Right kidney (tissue), 9 donors: ENCODE data around the gene KRTAP10-2.
"Not testable (repeated sequence)": the region's sequence is repeated elsewhere in the genome, so short reads cannot be mapped to it uniquely, and the experiment has no call there.

Experiments used
- DNase-seq: peaks from one replicate; pipeline ENCODE4 v3.0.0-alpha.2; 2016
- long read RNA-seq, 8 donors: transcript quantifications; one replicate each; lab custom pipeline, GENCODE V29; 2026

The KRTAP10-2 gene
- long read RNA-seq, donor 1 = 0 reads
- long read RNA-seq, donor 2 = 0 reads
- long read RNA-seq, donor 3 = 0 reads
- long read RNA-seq, donor 4 = 0 reads
- long read RNA-seq, donor 5 = 0 reads
- long read RNA-seq, donor 6 = 0 reads
- long read RNA-seq, donor 7 = 0 reads
- long read RNA-seq, donor 8 = 0 reads

DNA sequence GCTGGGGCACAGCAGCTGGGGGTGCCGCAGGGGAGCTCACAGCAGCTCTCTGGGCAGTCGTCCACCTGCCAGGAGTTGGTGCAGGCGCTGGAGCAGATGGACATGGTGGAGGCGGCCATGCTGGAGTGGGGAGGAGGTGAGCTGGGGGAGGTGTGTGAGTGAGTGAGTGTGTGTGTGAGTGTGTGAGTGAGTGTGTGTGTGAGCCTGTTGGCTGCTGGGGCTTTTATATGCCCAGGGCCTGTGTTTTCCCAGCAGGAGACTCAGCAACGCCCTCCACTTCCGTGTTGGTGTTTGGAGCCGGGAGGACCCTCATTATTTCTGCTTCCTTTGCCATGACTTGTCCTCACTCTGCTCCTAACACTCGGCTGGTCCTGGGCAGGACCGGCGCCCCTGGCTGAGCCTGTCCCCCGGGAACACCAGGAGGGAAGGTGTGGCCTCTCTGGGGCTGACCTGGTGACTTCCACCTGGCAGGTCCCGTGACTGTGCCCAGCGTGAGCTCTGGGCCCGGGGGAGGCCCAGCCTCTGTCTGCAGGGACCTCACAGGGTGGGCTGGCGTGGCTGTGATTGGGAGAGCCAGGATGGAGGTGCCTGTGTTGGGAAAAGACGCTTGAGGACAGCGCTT lies at the start of gene KRTAP10-2:
Gene KRTAP10-2, minus strand, starts transcription at position 166 of the 622 bp plus-strand sequence. Its CDS starts 47 bp downstream, at position 119.
- no peak for DNase-seq

DNA sequence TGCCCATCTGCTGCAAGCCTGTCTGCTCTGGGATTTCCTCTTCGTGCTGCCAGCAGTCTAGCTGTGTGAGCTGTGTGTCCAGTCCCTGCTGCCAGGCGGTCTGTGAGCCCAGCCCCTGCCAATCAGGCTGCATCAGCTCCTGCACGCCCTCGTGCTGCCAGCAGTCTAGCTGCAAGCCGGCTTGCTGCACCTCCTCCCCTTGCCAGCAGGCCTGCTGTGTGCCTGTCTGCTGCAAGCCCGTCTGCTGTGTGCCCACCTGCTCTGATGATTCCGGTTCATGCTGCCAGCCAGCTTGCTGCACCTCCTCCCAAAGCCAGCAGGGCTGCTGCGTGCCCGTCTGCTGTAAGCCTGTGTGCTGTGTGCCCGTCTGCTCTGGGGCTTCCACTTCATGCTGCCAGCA lies 49.8 kb upstream of the KRTAP10-2 start:
- not testable (repeated sequence) for DNase-seq

DNA sequence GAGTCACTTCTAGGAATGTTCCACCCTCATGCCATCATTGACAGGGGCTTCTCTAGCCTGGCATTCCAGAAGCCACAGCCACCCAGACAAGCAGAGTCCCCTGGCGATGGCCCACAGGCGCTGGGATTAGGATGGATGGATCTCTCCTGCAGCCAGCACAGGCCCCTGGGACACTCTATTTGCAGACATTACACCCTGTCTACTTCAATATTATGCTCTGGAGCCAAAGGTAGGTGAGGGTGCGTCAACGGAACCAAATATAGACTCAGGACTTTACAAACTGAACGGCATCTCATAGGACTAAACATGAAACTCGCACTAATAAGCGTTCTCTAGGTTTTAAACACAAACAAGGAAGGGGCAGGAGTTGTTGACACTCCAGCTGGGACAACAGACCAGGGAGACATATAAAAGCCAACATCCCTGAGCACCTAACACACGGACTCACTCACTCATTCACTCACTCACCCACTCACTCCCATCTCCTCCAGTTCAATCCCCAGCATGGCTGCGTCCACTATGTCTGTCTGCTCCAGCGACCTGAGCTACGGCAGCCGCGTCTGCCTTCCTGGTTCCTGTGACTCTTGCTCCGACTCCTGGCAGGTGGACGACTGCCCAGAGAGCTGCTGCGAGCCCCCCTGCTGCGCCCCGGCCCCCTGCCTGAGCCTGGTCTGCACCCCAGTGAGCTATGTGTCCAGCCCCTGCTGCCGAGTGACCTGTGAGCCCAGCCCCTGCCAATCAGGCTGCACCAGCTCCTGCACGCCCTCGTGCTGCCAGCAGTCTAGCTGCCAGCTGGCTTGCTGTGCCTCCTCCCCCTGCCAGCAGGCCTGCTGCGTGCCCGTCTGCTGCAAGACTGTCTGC lies 49.0 kb upstream of the KRTAP10-2 start, which contains the start of gene KRTAP10-7:
Gene KRTAP10-7, plus strand, starts transcription at position 480 of the 861 bp plus-strand sequence. Its CDS starts 25 bp downstream, at position 505.
- DNase-seq = not testable (repeated sequence)

DNA sequence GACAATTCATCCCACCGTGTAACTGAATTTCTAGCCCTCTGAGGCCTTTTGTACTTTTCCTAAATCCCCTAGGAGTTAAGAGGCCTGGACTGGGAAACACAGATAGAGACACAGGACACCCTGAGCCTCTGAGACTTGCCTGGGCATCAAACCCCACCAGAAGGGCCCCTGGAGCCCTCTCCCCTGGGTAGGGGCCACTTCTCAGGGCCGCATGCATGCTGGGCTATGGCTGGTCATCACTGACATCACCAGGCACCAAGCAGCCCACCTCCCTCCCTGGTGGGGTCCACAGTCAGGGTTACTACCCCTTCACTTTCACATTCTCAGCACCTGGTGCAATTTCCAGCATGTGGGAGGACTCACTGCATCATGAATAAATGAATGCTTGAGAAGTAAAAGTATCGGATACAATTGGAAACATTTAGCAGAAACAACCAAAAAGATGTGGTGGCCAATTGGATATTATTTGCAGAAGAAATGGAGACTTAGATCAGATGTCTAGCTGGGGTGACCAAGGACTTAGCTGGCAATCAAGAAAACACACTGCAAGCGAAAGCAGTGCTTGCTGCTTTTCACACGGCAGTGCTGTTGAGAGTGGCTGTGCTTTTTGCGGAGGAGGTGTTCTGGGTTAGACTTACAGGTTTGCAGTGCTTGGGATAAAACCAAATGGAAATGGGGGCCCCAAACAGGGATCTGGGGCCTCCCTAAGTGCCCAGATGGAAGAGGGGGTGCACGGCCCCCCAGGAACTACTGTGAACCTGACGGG lies 48.1 kb upstream of the KRTAP10-2 start:
- no peak for DNase-seq

- no peak for DNase-seq
Measured at GRCh38 chr21:44598061-44598460, 46.8 kb upstream of the KRTAP10-2 start.

DNA sequence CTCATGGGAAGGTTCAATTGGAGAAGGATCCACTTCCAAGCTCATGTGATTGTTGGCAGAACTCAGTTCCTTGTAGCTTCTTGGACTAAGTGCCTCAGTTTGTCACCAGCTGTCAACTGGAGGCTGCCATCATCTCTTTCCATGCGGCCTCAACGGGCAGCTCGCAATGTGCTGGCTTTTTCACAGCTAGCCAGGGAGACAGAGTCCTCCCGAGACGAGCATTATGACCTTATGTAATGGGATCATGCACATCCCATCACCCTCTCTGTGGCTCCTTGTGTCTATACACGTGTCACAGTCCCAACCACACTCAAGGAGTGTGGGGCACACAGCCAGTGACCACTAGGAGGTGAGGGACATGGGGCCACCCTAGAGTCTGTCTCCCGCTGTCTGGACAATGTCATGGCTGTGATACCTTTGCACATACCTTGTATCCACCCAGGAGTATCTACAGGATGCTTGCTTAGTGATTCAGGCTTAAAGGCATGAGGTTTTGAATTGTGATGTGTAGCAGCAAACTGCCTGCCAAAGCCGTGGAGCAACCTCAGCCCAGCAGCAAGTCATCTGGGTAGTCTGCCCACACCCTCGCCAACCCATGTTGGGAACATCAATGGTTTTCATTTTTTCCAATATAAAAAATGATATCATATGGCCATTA lies 44.9 kb upstream of the KRTAP10-2 start:
- DNase-seq = no peak

- no peak for DNase-seq
Measured at GRCh38 chr21:44595524-44595923, 44.2 kb upstream of the KRTAP10-2 start.

- no peak for DNase-seq
Measured at GRCh38 chr21:44594406-44594916, 43.2 kb upstream of the KRTAP10-2 start.

DNA sequence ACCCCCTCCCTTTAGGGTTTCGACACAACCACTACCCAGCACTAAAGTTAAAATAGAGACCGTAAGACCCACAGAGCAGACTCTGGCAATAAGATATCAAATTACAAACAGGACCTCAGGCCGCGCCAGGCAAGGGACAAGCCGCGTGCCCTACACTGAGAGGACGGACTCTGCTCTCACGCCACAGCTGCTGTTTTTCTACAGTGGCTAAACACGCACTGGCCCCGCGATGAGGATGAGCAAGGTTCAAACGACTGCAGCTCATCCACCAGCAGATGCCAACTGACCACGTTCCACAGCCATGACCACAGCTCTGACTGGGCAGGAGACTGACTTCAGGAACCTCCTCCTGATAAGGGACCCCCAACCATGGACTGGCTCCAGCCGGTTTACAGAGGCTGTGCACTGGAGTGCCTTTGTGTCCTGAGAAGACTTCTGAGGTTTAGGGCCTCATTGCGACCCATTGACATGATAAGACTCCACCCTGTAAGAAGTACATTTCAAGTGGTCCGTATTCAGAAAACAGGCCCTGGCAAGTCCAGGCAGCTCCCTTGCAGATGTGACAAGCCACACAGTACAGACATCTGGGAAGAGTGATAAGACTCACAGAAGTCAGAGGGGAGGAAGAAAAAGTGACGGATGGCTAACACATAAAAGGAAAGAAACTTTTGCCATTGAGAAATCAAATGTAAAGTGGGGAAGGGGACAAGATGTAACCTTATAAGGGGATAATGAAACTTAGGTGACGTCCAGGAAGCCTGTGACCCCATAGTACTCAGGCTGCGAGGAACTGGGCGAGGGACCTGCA lies 42.5 kb upstream of the KRTAP10-2 start:
- DNase-seq = no peak

GRCh38 chr21:44592446-44593311 lies 41.4 kb upstream of the KRTAP10-2 start, which contains the start of gene KRTAP10-6:
Gene KRTAP10-6 (minus strand): TSS chr21:44592505. CDS start chr21:44592484, 21 bp downstream.
- DNase-seq = no peak

DNA sequence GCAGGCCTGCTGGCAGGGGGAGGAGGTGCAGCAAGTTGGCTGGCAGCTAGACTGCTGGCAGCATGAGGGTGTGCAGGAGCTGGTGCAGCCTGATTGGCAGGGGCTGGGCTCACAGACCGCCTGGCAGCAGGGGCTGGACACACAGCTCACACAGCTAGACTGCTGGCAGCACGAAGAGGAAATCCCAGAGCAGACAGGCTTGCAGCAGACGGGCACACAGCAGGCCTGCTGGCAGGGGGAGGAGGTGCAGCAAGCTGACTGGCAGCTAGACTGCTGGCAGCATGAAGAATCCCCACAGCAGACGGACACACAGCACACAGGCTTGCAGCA lies 40.5 kb upstream of the KRTAP10-2 start:
- not testable (repeated sequence) for DNase-seq

GRCh38 chr21:44590897-44591800 lies 39.8 kb upstream of the KRTAP10-2 start:
- not testable (repeated sequence) for DNase-seq

GRCh38 chr21:44590311-44590721 lies 39.0 kb upstream of the KRTAP10-2 start:
- no peak for DNase-seq

DNA sequence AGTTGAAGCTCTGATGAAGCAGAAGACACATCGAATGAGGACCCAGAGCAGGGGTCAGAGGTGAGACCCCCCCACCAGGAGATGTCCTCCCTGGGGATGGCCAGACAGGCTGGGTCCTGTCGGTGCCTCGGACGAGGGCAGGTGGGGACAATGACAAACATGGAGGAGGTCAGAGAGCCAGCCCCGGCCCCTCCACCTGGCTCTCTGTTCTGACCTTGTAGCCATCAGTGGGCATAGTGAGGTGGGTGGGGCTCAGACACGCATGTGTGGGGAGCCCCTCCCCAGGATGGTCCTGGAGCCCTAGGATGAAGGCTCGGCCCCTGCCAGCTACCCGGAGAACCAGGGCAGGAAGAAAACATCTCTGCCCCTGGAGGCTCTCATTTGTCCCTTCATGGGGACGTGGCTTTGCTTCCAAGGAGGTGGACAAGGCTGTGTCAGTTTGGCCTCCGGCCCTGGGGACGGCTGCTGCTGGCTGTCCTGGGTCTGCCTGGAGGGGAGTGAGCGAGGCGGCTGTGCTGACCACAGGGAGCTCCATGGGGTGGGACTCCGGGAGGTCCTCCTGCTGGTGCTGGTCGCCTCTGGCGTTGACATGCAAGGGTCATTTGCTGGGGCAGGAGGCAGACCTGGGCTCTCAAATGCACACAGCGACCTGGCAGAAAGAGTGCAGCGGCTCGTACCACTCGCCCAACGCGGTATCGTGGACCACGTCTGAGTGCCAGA lies 38.4 kb upstream of the KRTAP10-2 start:
- DNase-seq = no peak

- DNase-seq = no peak
Measured at GRCh38 chr21:44589094-44589493, 37.8 kb upstream of the KRTAP10-2 start.

DNA sequence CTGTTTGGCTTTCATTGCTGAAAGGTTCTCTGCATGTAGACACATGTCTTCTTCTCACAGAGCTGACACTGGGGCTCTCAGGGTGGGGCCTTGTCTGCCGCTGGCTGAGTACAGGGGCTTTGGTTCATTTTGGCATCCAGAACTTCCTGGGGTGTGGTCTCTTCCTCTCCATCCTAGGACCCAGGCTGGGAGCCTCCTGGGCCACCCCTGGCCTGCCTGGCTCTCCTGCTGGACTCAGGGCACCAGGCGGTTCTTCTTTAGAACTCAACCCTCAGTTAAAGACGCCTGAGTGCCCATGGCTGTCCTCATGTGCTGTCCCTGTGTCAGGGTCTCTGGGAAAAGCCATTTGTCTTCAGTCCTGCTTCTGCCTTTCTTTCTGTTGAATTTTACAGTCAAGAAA lies 34.6 kb upstream of the KRTAP10-2 start:
- DNase-seq = no peak

GRCh38 chr21:44583800-44584147 lies 32.5 kb upstream of the KRTAP10-2 start:
- DNase-seq = no peak
